ENCODE measurements around the gene TRIM8. TPM values are rescaled to one million over a fixed set of nuclear protein-coding genes. Genes with fewer than 3 reads are reported as not detected.

Gene TRIM8
- total RNA-seq, 1 experiment from 2014 or later: 73.0 TPM

GRCh38 chr10:102674566-102674965 is 30.3 kb downstream of the TRIM8 start:
- Histone ChIP-seq H2AFZ (no peak overlapping the region), H3K36me3 (ENCODE audit: low read depth) (no peaks in the 10 kb centered on the region), H3K9me2 (ENCODE audit: insufficient read depth) (no peaks in the 10 kb centered on the region), H3K79me2 (ENCODE audit: low read depth) (no peaks in the 10 kb centered on the region), H3K4me1 (replicated peaks; ENCODE audit: insufficient read depth) (peaks cover 5% of the 10 kb centered on the region; the same call in 1 of the 2 replicates), H3K9me3 (ENCODE audit: insufficient read depth, low read depth) (no peaks in the 10 kb centered on the region), H3K27ac (no peak overlapping the region), H3K4me3 (no peak overlapping the region), H3K4me2 (no peak overlapping the region), H3F3A (ENCODE audit: insufficient read depth, low read depth) (no peaks in the 10 kb centered on the region), H4K20me1 (ENCODE audit: insufficient read depth) (no peaks in the 10 kb centered on the region), H3K27me3 (ENCODE audit: insufficient read depth, low read depth) (no peaks in the 10 kb centered on the region)
- ChIA-PET CTCF (no interaction called here), POLR2A (ENCODE audit: unreplicated experiment) (no interaction called here)
- intact Hi-C loops (cut with micrococcal nuclease; ENCODE audit: unreplicated experiment): no loop called here
- DNase-seq: no peak
- no TSS peak for BruUV-seq (replicated peaks)
- TF ChIP-seq EZH2 (IDR thresholded peaks at IDR 0.05; ENCODE audit: low read depth) (no peak), CTCF (conservative IDR thresholded peaks at IDR 0.05) (no peak)

- no peaks in the 10 kb centered on the region for H3K9me3 ChIP-seq (ENCODE audit: insufficient read depth, low read depth)
- H3F3A ChIP-seq (ENCODE audit: insufficient read depth, low read depth): no peaks in the 10 kb centered on the region
- H4K20me1 ChIP-seq (ENCODE audit: insufficient read depth): no peaks in the 10 kb centered on the region
- ChIA-PET POLR2A (ENCODE audit: unreplicated experiment) (no interaction called here), CTCF (interaction anchor here (1.0 kb wide), 1 partner anchor 445 kb away, joined by 3 read pairs; no protein-coding TSS in a partner anchor)
- H3K79me2 ChIP-seq (ENCODE audit: low read depth): no peaks in the 10 kb centered on the region
- TF ChIP-seq CTCF (conservative IDR thresholded peaks at IDR 0.05) (no peak), EZH2 (IDR thresholded peaks at IDR 0.05; ENCODE audit: low read depth) (no peak)
- no peak overlapping the region for H2AFZ ChIP-seq
- H3K9me2 ChIP-seq (ENCODE audit: insufficient read depth): no peaks in the 10 kb centered on the region
- H3K4me3 ChIP-seq: no peak overlapping the region
- H3K4me2 ChIP-seq: no peak overlapping the region
- H3K4me1 ChIP-seq (replicated peaks; ENCODE audit: insufficient read depth): no peaks in the 10 kb centered on the region
- H3K36me3 ChIP-seq (ENCODE audit: low read depth): no peaks in the 10 kb centered on the region
- H3K27me3 ChIP-seq (ENCODE audit: insufficient read depth, low read depth): no peaks in the 10 kb centered on the region
- DNase-seq: no peak
- no peak overlapping the region for H3K27ac ChIP-seq
- no TSS peak for BruUV-seq (replicated peaks)
- intact Hi-C loops (cut with micrococcal nuclease; ENCODE audit: unreplicated experiment): loop anchor here (5.0 kb wide), 1 partner anchor 52 kb away; no protein-coding TSS in a partner anchor
Measured at GRCh38 chr10:102675011-102675665, 30.9 kb downstream of the TRIM8 start.

- no peak overlapping the region for H3K4me3 ChIP-seq
- H2AFZ ChIP-seq: no peak overlapping the region
- no peaks in the 10 kb centered on the region for H3K4me1 ChIP-seq (replicated peaks; ENCODE audit: insufficient read depth)
- H3F3A ChIP-seq (ENCODE audit: insufficient read depth, low read depth): no peaks in the 10 kb centered on the region
- no peaks in the 10 kb centered on the region for H3K36me3 ChIP-seq (ENCODE audit: low read depth)
- H4K20me1 ChIP-seq (ENCODE audit: insufficient read depth): no peaks in the 10 kb centered on the region
- ChIA-PET POLR2A (ENCODE audit: unreplicated experiment) (interaction anchor here (0.6 to 0.8 kb wide), 2 partner anchors 38 to 372 kb away, joined by 5 to 27 read pairs; no protein-coding TSS in a partner anchor), CTCF (interaction anchor here (1.0 kb wide), 1 partner anchor 446 kb away, joined by 3 read pairs; no protein-coding TSS in a partner anchor)
- no peaks in the 10 kb centered on the region for H3K27me3 ChIP-seq (ENCODE audit: insufficient read depth, low read depth)
- no TSS peak for BruUV-seq (replicated peaks)
- H3K79me2 ChIP-seq (ENCODE audit: low read depth): no peaks in the 10 kb centered on the region
- no peaks in the 10 kb centered on the region for H3K9me2 ChIP-seq (ENCODE audit: insufficient read depth)
- no peaks in the 10 kb centered on the region for H3K9me3 ChIP-seq (ENCODE audit: insufficient read depth, low read depth)
- intact Hi-C loops (cut with micrococcal nuclease; ENCODE audit: unreplicated experiment): loop anchor here (5.0 kb wide), 1 partner anchor 51 kb away; no protein-coding TSS in a partner anchor
- peak in 1 of 2 experiments; percentile 23 for DNase-seq
- TF ChIP-seq EZH2 (IDR thresholded peaks at IDR 0.05; ENCODE audit: low read depth) (no peak), CTCF (conservative IDR thresholded peaks at IDR 0.05) (no peak)
- no peak overlapping the region for H3K27ac ChIP-seq
- H3K4me2 ChIP-seq: no peak overlapping the region
Measured at GRCh38 chr10:102675666-102676533, 31.6 kb downstream of the TRIM8 start.
